ENCODE results near the gene TYMP.

DNA sequence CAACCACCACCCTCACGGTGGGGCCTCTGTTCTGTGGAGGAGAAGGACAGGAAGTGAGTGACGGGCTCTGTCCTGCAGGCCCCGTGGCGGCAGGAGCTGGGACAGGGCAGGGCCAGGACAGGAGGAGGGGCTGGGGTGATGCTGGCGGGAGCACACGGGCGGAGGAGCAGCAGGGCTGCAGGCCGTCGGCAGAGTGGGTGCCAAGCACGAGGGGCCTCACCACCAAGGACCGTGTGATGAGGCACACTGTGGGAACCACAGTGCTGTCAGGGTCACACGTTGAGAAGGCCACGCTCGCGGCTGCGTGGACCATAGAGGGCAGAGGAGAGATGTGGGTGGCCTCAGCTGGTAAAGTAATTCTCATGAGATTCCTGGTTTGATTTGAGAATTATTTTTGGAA, 12.9 kb downstream of the TYMP start:
- TF ChIP-seq EZH2 (IDR thresholded peaks at IDR 0.05; ENCODE audit: low read length, missing control alignments) (no peak), CTCF (conservative IDR thresholded peaks at IDR 0.05 in 1 of 2, IDR thresholded peaks at IDR 0.05 in 1 of 2; ENCODE audit: low read depth in 1 of 2, low read length in 2 of 2) (no peak)

Data from fibroblast of lung (primary cell).